Stimulated activated naive CD8-positive, alpha-beta T cell treated with anti-CD3 and anti-CD28 coated beads, Interleukin-15, Interleukin-2, amounts not matched to agents 100 U/mL and 50 U/mL, for 24 hours (primary cell): ENCODE measurements around the gene AQP6.

ENCODE experiments used
- ATAC-seq: fragments of 150-1000 bp; cut with Tn5 transposase; one replicate; pipeline ENCODE4 v1.10.0; 2021
- DNase-seq: peaks from one replicate; pipeline ENCODE4 v3.0.0; 2021

AQP6 gene

GRCh38 chr12:49998453-49998852 lies 25.7 kb downstream of the AQP6 start:
- no peak for DNase-seq
- no peak for ATAC-seq

- DNase-seq = no peak
These were observed 30.8 kb downstream of the AQP6 start for GRCh38 chr12:50003595-50003994.

GRCh38 chr12:50004696-50005095 lies 31.9 kb downstream of the AQP6 start:
- ATAC-seq (no peak), DNase-seq (no peak)

More at GRCh38 chr12:50003595-50003994, 30.8 kb downstream of the AQP6 start:
- ATAC-seq = no peak

- DNase-seq = no peak
These were observed 32.4 kb downstream of the AQP6 start for GRCh38 chr12:50005175-50005574.

GRCh38 chr12:50006280-50006679 lies 33.5 kb downstream of the AQP6 start:
- no peak for ATAC-seq
- DNase-seq = no peak

More at GRCh38 chr12:50005175-50005574, 32.4 kb downstream of the AQP6 start:
- no peak for ATAC-seq

GRCh38 chr12:50006754-50007442 lies 34.2 kb downstream of the AQP6 start:
- DNase-seq (no peak), ATAC-seq (no peak)

GRCh38 chr12:50013361-50014147 lies 40.8 kb downstream of the AQP6 start:
- no peak for DNase-seq
- no peak for ATAC-seq

- DNase-seq (no peak), ATAC-seq (no peak)
These were observed 41.6 kb downstream of the AQP6 start for GRCh38 chr12:50014342-50014741.

GRCh38 chr12:50016501-50017475 lies 44.0 kb downstream of the AQP6 start:
- ATAC-seq (no peak), DNase-seq (no peak)

GRCh38 chr12:50017641-50018040 lies 44.9 kb downstream of the AQP6 start:
- no peak for ATAC-seq
- DNase-seq = no peak

GRCh38 chr12:50018154-50018553 lies 45.4 kb downstream of the AQP6 start:
- ATAC-seq (no peak), DNase-seq (no peak)

- DNase-seq (no peak), ATAC-seq (no peak)
These were observed 46.2 kb downstream of the AQP6 start for GRCh38 chr12:50018968-50019367.

- no peak for ATAC-seq
- DNase-seq = no peak
These were observed 46.8 kb downstream of the AQP6 start for GRCh38 chr12:50019524-50019923.

GRCh38 chr12:50021031-50021430 lies 48.3 kb downstream of the AQP6 start:
- no peak for ATAC-seq
- DNase-seq = no peak

- DNase-seq = no peak
- no peak for ATAC-seq
These were observed 50.2 kb downstream of the AQP6 start for GRCh38 chr12:50022903-50023302.

GRCh38 chr12:50024227-50024626 lies 51.5 kb downstream of the AQP6 start:
- DNase-seq = no peak
- no peak for ATAC-seq

GRCh38 chr12:50024805-50025186 lies 52.0 kb downstream of the AQP6 start:
- DNase-seq (no peak), ATAC-seq (peak; percentile 26)

- ATAC-seq (peak; percentile 98), DNase-seq (peak; percentile 94)
These were observed 52.7 kb downstream of the AQP6 start, which contains the start of gene RACGAP1 for GRCh38 chr12:50025187-50026059. TSS of gene RACGAP1 (minus strand) at chr12:50025494. CDS start at chr12:50016715, 8,779 bp downstream.

GRCh38 chr12:50026691-50027090 lies 53.9 kb downstream of the AQP6 start:
- no peak for ATAC-seq
- DNase-seq = no peak
